Small intestine (tissue), 7 donors: ENCODE measurements around the gene F12. TPM values are rescaled to one million over a fixed set of nuclear protein-coding genes. Genes with fewer than 3 reads are reported as not detected.

ENCODE experiments used
- DNase-seq, 2 donors: peaks; one replicate each; pipeline versions ENCODE4 v3.0.0 to v3.0.0-alpha.2; 2013
- FAIRE-seq: peaks from 2 replicates; lab custom pipeline; 2012; peaks lifted over from hg19 to GRCh38; lab: Jason Lieb, UNC
- H3K27ac ChIP-seq, 3 donors: one replicate each; pipeline ENCODE4 v1.5.1; 2013; ENCODE audit warnings: low read length in 2 of 3, mild to moderate bottlenecking in 2 of 3, control low read depth in 1 of 3, inconsistent platforms in 1 of 3, low read depth in 1 of 3, moderate library complexity in 1 of 3
- H3K27me3 ChIP-seq, 3 donors: one replicate each; pipeline ENCODE4 v1.6.1; 2013; ENCODE audit warnings: low read length in 3 of 3, inconsistent platforms in 1 of 3; ENCODE audit not compliant: control insufficient read depth in 3 of 3, insufficient read depth in 3 of 3
- H3K36me3 ChIP-seq, 3 donors: one replicate each; pipeline ENCODE4 v1.6.1; 2013; ENCODE audit warnings: low read length in 3 of 3, inconsistent platforms in 1 of 3, low read depth in 1 of 3, mild to moderate bottlenecking in 1 of 3, moderate library complexity in 1 of 3; ENCODE audit not compliant: control insufficient read depth in 3 of 3, insufficient read depth in 2 of 3
- H3K4me1 ChIP-seq, 3 donors: one replicate each; pipeline ENCODE4 v1.6.1; 2013; ENCODE audit warnings: low read length in 2 of 3, inconsistent platforms in 1 of 3, low read depth in 1 of 3, mild to moderate bottlenecking in 1 of 3, moderate library complexity in 1 of 3; ENCODE audit not compliant: control insufficient read depth in 3 of 3, insufficient read depth in 2 of 3
- H3K4me3 ChIP-seq, 3 donors: one replicate each; pipeline ENCODE4 v1.5.1; 2013; ENCODE audit warnings: low read length in 3 of 3, control low read depth in 1 of 3, inconsistent platforms in 1 of 3, low read depth in 1 of 3, mild to moderate bottlenecking in 1 of 3, moderate library complexity in 1 of 3
- H3K9me3 ChIP-seq, 2 donors: one replicate each; pipeline ENCODE4 v1.6.1; 2013; ENCODE audit warnings: low read depth in 1 of 2, low read length in 1 of 2; ENCODE audit not compliant: control insufficient read depth in 2 of 2, insufficient read depth in 1 of 2
- WGBS, 3 donors: extraction: QIAGEN DNeasy Blood & Tissue Kit; methylation state at CpG; one replicate each; pipeline ENCODE4 v1.1.7; 2013; 5-methylcytosine and 5-hydroxymethylcytosine counted together
- polyA plus RNA-seq, 4 donors: library from polyadenylated mRNA; stranded (reverse) in 3 of 4; unstranded in 1 of 4; fragments of 200-250 nt in 3 of 4; fragments of 120-200 nt in 1 of 4; gene quantifications; one replicate each; pipeline versions ENCODE4 v1.2.1 to v1.2.3, GENCODE V29; 2013
- donor health status: healthy with polysubstance abuse.
- donor health status: control.
- donor health status: control.
- donor health status: Bipolar disorder and iron deficiency.
- donor health status: healthy.

Gene F12
- polyA plus RNA-seq, 4 donors, result 0.28 to 22.4 (median 18.6) TPM

DNA sequence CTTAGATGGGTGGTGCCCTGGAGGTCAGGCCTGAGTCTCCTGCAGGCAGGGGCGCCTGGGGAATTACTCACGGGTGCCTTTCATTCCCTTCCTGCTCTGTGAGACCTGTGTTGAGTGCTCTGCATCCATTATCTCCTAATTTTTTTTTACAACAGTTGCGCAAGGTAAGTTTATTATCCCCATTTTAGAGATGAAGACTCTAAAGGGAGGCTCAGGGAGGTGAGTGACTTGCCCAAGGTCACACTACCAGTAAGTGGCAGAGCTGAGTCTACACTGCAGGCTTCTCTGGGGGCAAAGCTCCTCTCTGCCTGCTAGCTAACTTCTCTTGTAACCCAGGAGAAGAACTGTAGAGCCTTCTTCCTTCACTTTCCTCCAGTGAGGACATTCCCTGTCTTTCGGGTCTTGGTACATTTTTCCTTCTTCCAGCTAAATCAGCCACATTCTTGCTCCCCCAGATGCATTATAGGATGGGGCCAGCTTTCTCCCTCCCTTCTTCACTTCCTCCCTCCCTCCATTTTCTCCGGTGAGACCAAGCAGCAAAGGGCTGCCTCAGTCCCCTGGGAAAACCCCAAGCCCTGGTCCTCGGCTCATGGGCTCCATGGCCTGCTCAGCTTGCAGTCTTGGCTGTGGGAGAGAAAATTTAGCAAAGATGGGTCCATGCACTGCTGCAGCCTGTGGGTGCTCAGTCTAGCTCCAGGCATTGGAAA is 39.0 kb upstream of the F12 start:
- H3K27me3 ChIP-seq, result peaks cover 0 to 37% (median 0%) of the 10 kb centered on the region in 3 donors
- peaks cover 0 to 14% (median 2%) of the 10 kb centered on the region in 3 donors for H3K4me1 ChIP-seq
- WGBS, 3 donors, result 54 to 72% (median 57%) methylated on average over 6 of the region's 6 CpGs
- FAIRE-seq, result no peak
- peaks cover 0 to 4% (median 0%) of the 10 kb centered on the region in 3 donors for H3K36me3 ChIP-seq
- H3K27ac ChIP-seq, result no peak overlapping the region
- DNase-seq, result no peak
- H3K4me3 ChIP-seq, result no peak overlapping the region
- no peaks in the 10 kb centered on the region for H3K9me3 ChIP-seq

DNA sequence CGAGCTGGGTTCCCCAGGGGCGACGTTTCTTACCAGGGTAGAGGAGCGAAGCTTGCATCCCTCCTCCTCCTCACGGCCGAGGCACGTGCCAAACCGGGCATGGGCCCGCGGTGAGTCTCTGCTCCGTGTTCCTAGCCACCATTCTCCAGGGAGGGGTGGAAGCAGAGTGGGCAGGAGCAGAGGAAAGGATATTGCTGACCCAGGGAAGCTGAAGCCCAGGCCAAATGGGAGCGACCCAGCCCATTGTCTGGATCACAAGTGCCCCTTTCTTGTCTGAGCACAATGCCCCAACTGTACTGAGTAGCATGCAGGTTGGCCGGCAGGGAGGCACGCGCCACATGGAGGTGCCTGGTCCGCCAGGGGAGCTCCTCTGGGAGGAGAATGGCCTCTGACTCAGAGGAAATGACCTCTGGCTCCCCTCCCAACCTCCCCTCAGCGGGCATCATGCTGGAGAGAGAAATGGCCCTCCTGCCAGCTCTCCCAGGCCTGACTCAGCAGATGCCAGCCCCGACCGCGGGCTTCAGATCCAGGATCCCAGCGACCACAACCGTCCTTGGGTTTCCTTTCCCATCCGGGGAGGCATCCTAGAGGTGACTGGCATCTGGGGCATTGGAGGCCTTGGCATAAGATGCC is 38.4 kb upstream of the F12 start:
- Histone ChIP-seq H3K36me3 (peaks cover 0 to 10% (median 0%) of the 10 kb centered on the region in 3 donors), H3K9me3 (no peaks in the 10 kb centered on the region), H3K27ac (no peak overlapping the region), H3K27me3 (peaks cover 0 to 37% (median 0%) of the 10 kb centered on the region in 3 donors), H3K4me3 (no peak overlapping the region), H3K4me1 (peaks cover 0 to 14% (median 2%) of the 10 kb centered on the region in 3 donors)
- FAIRE-seq (no peak), DNase-seq (peak; percentile 42)
- WGBS, 3 donors, result 4 to 11% (median 6%) methylated on average over 21 to 23 of the region's 23 CpGs

DNA sequence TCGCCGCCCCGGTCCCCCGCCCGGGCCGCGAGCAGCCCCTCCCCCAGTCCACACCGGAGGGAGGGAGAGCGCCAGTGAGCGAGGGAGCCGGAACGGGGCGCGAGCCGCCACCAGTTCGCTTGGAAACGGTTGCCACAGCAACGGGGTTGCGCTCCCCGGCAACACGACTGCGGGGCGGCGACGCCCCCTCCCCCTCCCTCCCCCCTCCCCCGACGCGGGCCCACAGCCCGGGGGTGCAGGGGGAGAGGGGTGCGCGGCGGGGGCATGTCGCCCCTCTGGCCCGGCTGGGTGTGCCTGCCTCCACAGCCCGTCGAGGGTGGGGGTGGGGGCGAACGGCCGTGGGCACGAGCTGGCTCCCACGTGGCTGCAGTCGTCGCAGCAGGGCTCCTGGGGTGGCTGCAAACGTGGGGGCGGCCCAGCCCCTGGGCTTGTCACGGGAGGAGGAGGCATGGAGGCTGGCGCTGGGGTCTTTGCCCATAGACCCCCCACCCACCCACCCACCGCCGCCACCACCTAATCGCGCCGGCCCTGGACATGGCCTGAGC is 37.8 kb upstream of the F12 start:
- peaks cover 0 to 14% (median 2%) of the 10 kb centered on the region in 3 donors for H3K4me1 ChIP-seq
- FAIRE-seq, result no peak
- no peaks in the 10 kb centered on the region for H3K9me3 ChIP-seq
- WGBS, 3 donors, result 1% methylated on average over 19 to 48 of the region's 52 CpGs
- H3K27ac ChIP-seq, result no peak overlapping the region
- H3K27me3 ChIP-seq, result peaks cover 0 to 37% (median 0%) of the 10 kb centered on the region in 3 donors
- peak in 1 of 2 donors; percentile 64 for DNase-seq
- H3K4me3 ChIP-seq, result peak overlapping the region in 2 of 3 donors; percentile 44 to 73
- peaks cover 0 to 15% (median 0%) of the 10 kb centered on the region in 3 donors for H3K36me3 ChIP-seq

DNA sequence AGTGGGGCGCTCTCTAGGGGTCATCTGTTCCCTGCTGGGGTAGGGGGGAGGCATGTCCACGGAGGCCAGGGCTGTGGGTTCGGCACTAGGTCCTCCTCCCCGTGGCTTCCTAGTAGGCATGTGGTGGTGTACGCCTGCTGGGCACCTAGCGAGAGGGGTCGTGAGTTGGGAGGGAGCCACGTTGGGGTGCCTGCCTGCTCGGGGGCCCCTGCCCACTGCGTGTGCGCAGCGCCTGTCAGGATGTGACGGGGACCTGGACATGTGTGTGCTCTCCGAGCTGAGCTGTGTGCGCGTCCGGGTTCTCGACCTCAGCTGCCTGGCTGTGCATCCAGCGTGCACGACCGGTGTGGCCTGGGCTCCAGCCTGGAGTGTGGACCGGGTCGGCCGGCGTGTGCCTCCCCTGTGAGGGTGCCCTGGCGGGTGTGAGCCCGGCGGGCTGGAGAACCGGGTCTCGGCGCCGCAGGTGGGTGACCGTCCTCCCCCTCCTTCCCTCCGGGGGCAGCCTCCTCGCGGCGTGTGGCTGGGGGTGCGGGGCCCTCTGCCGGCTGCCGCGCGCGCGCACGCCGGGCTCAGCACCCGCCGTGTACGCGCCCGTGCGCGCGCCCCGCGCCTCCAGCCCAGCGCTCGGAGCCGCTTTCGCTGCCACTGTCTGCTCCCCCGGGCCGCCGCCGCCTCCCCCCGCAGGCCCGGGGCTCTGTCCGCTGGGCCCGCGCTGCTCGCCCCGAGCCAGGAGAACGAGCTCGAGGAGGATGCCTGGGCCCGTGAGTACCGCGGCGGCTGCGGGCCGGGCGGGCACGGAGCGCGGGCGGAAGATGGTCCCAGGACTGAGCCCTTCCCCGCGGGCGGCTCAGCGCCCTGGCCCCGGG is 37.1 kb upstream of the F12 start, which contains the start of gene PRR7:
PRR7 (plus strand) TSS at position 615 of the 866 bp plus-strand sequence. CDS start 8,254 bp downstream, outside the sequence.
- peak within 1 kb of the TSS; percentile 44 to 73 (median 48) for H3K4me3 ChIP-seq
- H3K4me1 ChIP-seq, result peaks cover 0 to 14% (median 2%) of the 10 kb centered on the region in 3 donors
- peak; percentile 57 to 80 for DNase-seq
- H3K27me3 ChIP-seq, result peaks cover 0 to 37% (median 0%) of the 10 kb centered on the region in 3 donors
- 0 to 1% (median 1%) methylated on average over 42 to 89 of the region's 89 CpGs for WGBS, 3 donors
- FAIRE-seq, result no peak
- no peaks in the 10 kb centered on the region for H3K9me3 ChIP-seq
- H3K36me3 ChIP-seq, result peaks cover 0 to 22% (median 0%) of the 10 kb centered on the region in 3 donors
- H3K27ac ChIP-seq, result peak within 1 kb of the TSS in 2 of 3 donors; percentile 24 to 25

DNA sequence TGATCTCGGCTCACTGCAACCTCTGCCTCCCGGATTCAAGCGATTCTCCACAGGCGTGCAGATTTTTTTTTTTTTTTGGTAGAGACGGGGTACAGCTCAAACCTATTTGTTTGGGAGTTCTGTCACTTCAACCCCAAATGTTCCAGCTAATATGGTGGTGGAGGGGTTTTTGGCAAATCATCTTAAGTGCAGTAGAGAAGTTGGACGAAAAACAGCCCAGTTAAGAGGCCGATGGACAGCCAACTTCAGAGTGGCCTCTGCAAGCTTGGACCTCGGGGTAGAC is 36.5 kb upstream of the F12 start:
- Histone ChIP-seq H3K27ac (peak overlapping the region in 2 of 3 donors; percentile 24 to 25), H3K4me3 (peak overlapping the region in 2 of 3 donors; percentile 48 to 73), H3K36me3 (peaks cover 5 to 28% (median 6%) of the 10 kb centered on the region in 3 donors), H3K4me1 (peaks cover 0 to 14% (median 2%) of the 10 kb centered on the region in 3 donors), H3K9me3 (no peaks in the 10 kb centered on the region), H3K27me3 (peaks cover 0 to 37% (median 0%) of the 10 kb centered on the region in 3 donors)
- FAIRE-seq, result no peak
- 1 to 5% (median 2%) methylated on average over 8 of the region's 8 CpGs for WGBS, 3 donors
- DNase-seq, result no peak

DNA sequence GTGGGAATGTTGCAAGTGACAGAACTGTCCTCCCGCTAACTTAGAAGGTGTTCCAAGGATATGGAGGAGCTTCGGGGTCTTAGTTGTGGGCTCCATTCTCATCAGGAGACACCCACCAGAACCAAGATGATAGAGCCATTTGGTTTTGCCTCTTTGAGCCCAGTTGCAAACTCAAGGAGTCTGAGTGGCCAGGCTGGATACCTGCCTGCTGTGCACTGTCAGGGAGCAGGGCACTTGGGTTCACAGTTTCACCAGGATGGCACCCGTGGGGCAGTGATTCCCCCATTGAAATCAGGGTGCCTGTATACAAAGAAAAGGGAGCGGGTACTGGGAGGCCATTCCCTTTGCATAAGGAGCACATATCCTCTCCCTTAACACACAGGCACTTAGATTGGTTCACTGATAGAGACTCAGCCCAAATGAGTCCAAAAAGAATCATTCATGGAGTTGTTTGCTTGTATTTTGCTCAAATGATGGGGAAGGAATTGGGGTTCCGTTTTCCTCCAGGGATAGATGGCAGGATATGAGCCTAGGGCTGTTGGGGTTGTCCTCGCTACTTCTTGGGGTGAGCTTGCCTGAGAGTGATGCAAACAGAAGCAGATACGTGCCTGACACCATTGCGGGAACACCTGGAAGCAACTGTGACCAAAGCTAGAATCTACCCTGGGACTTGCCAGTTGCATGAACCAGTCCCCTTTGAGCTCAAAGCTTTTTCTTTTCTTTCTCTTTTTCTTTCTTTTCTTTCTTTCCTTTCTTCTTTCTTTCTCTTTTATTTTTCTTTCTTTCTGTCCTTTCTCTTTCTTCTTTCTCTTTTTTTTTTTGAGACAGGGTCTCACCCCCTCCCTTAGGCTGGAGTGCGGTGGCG is 35.9 kb upstream of the F12 start:
- Histone ChIP-seq H3K27ac (peak overlapping the region in 2 of 3 donors; percentile 3 to 32), H3K9me3 (no peaks in the 10 kb centered on the region), H3K4me1 (peaks cover 0 to 14% (median 2%) of the 10 kb centered on the region in 3 donors), H3K4me3 (no peak overlapping the region), H3K27me3 (peaks cover 0 to 37% (median 0%) of the 10 kb centered on the region in 3 donors), H3K36me3 (peaks cover 6 to 34% (median 6%) of the 10 kb centered on the region in 3 donors)
- FAIRE-seq (no peak), DNase-seq (no peak)
- WGBS, 3 donors, result 20 to 44% (median 35%) methylated on average over 10 of the region's 10 CpGs
